NCI-H82 treated with DMSO at 0.1 percent for 48 hours (cell line): ENCODE measurements around the gene SGSM2.
A peak's percentile ranks its signal among the peaks of the same experiment; 100 is the strongest.
"Not testable (repeated sequence)": the region's sequence is repeated elsewhere in the genome, so short reads cannot be mapped to it uniquely, and the experiment has no call there.

Experiments
- DNase-seq: peaks from one replicate; lab custom pipeline; 2025; ENCODE audit not compliant: unreplicated experiment; lab: John Stamatoyannopoulos, UW

Gene SGSM2, protein sequence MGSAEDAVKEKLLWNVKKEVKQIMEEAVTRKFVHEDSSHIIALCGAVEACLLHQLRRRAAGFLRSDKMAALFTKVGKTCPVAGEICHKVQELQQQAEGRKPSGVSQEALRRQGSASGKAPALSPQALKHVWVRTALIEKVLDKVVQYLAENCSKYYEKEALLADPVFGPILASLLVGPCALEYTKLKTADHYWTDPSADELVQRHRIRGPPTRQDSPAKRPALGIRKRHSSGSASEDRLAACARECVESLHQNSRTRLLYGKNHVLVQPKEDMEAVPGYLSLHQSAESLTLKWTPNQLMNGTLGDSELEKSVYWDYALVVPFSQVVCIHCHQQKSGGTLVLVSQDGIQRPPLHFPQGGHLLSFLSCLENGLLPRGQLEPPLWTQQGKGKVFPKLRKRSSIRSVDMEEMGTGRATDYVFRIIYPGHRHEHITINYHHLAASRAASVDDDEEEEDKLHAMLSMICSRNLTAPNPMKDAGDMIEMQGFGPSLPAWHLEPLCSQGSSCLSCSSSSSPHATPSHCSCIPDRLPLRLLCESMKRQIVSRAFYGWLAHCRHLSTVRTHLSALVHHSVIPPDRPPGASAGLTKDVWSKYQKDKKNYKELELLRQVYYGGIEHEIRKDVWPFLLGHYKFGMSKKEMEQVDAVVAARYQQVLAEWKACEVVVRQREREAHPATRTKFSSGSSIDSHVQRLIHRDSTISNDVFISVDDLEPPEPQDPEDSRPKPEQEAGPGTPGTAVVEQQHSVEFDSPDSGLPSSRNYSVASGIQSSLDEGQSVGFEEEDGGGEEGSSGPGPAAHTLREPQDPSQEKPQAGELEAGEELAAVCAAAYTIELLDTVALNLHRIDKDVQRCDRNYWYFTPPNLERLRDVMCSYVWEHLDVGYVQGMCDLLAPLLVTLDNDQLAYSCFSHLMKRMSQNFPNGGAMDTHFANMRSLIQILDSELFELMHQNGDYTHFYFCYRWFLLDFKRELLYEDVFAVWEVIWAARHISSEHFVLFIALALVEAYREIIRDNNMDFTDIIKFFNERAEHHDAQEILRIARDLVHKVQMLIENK

DNA sequence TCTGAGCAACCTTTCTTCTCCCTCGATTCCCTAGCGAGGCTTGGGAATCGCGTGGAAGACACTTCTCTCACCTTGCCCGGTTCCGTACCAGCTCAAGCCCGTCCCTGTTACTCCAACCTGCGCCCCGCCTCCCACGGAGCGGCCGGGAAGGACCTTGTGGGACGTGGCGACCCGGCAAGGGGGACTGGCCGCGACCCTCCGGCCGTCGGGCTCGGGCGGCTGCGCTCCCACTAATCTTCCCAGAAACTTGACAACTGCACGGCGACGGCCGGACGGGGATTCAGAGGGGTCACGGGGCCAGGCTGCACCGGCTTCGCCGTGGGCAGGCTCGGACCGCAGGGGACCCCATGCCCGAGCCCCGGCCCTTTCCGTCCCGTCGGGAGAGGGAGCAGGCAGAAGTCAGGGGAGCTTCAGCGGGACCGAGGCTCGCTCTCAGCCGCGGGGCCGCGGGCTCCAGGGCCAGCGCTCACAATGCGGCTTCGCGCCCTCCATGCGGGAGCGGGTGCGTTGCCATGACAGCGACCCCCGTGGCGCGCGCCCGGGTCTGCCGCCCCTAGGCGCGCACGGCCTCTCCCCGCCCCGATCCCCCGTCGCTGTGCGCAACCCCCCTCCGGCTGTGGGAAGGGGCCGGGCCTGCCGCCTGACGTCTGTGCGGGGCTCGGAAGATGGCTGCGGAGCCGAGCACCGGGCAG is at the start of gene SGSM2:
SGSM2 (plus strand) TSS at position 650 of the 692 bp plus-strand sequence. CDS start 188 bp downstream, outside the sequence.
- peak; percentile 26 for DNase-seq

DNA sequence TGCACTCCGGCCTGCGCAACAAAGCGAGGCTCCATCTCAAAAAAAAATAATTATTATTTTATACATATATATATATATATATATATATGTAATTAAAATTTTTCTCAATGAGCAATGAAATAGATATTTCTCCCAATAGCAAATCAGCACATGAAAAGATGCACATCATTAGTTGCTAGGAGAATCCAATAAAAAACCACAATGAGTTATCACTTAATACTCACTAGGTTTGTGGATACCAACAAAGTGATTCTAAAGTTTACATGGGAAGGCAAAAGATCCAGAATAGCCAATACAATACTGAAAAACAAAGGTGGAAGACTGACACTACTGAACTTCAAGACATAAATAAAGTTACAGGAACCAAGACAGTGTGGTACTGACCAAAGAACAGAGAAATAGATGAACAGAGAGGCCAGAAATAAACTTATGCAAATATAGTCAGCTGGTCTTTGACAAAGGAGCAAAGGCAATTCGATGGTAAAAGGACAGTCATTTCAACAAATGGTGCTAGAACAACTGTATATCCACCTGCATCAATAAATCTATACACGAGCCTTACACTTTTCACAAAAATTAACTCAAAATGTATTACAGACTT is 47.3 kb upstream of the SGSM2 start:
- no peak for DNase-seq

DNA sequence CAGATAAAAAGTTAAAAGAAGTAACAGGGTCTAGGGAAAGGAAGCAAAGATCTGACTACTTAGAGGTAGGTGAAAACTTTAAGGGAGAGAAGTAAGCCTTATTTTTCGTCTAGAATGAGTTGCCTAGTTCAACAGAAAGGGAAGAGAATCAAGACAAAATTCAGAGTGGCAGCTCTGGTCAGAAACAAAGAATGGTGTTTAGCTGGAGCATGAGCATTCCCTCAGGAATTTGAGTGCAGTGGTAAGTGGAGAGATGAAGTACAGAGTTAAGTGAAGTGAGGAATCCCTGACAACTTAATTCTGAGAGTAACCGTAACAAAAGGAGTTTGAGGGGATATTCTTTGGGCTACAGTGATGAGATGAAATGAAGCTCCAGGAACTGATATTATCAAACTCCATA is 45.2 kb upstream of the SGSM2 start:
- no peak for DNase-seq

DNA sequence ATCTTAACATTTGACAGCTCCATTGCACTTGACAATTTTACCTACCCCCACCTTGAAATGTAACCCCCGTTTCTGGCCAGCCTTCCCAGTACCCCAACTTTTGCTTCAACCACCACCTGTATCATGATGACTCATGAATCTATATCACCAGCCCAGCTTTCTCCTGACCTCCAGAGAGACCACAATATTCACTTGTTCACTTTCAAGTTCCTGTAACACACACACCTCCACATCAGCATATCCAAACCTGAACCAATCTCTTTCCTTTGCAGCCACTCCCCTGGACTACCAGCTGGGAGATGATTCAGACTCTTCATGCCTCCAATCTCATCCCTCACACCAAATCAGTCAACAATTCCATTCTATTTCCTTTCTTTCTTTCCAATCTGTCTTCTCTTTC is 41.7 kb upstream of the SGSM2 start:
- DNase-seq = no peak

DNA sequence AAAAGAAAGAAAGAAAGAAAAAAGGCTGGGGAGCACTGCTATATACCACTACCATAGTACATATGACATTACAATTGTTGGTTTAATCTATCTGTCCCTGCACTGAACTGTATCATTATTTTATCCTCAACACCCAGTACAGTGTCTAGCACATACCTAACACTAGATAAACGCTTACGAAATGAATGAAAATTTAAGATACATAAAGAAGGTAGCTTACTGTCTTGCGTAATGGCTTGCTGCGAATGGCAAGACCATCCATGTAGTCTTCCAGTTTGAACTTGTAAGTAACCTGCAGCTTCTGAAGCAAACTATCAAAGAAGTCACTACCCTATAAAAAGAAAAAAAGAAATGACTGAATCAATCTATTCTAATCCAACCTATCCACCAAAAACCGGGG is 40.3 kb upstream of the SGSM2 start:
- no peak for DNase-seq

DNA sequence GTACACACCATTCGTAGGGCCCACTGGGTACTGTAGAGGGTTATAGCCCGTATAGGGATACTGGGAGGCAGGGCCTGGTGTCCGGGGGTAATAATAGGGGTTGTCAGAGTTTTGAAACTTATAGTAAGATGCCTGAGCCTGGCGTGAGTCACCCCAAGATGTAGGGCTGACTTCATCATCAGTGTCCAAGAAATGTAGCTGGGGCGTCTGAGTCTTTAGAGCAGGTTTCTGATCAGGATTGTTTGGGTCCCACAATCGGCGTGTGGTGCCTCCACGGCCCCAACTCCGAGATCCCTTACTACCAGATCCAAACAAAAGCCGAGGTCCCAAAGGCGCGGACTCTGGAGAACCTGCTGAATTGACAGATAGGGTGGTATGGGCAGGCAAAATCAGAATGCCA is 38.2 kb upstream of the SGSM2 start:
- no peak for DNase-seq

DNA sequence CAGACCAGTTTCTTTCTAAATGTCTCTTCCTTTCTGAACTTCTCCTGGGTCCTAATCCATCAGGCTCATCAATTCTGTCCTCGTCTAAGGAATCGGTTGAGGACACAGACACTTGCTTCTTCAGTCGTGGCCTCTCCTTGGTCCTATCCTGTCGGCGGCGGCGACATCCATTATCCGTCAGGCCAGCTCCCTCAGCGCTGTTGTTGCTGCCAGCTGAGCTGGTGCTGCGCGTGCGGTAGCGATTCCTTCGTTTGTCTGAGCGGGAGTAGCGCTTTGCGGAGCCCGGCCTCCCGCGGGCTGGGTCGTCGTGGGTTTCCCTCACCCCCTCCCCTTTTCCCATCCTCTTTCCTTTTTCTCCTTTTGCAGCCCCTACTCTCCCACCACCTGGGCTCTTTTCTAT is 37.5 kb upstream of the SGSM2 start:
- no peak for DNase-seq

DNA sequence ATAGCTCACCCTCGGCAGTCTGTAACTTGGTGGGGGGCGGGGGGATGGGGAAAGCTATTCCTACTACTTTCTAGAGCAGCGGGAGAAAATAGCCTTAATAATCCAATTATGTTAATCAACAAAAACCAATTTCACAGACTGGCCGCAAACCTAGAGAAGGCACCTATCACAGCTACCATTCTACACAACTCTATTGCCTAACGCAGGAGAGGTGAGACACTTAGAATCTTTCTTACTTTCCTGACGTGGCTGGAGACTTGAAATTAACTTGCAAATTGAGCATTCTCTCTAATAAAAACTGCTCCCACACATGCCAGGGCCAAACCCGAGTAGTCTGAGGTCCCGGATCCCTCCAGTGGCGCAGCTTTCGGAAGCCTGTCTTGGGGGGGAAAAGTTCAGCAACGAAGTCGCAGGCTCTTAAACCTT is 34.5 kb upstream of the SGSM2 start:
- peak; percentile 94 for DNase-seq

DNA sequence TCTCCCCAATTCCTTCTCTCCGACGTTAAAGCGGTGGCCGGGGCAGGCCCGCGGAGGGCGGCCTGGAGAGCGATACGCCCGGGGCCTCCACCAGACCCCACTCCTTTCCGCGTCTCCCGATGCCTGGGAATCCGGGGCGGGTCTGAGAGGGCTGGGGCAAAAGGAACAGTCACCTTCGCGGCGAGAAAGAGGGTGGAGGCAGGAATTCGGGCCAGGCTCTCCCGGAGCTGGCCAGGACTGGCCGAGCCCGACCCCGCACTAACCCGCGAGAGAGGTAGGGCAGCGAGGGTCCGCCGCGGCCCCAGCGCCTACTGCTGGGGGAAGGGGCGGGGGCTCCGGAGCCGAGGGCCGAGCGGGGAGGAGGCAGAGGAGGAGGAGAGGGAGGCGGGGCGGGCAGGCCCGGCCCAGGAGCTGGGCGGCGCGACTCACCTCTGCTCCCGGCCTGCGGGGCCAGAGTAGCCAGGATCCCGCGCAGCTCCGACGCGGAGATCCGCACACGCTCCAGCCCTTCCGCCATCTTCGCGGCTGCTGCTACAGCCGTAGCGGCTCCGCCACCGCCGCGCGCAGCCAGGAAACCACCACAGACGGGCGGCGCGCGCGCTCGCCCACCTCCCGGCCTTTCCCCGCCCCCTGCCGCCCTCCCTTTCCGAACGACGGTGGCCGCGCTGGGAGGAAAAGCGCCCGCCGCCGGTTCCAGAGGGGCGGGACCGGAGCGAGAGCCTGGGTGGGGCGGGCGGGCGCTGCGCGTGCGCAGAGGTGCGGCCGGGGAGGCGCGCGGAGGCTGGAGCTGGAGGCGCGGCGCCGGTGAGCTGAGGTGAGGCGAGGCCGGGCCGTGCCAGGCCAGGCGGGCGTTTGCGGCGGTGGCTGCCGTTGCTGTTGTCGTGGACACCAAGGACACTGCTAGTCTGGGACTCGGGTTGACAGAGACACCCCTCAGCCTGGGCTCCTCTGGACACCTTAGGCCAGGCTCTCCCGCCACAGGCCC is 33.8 kb upstream of the SGSM2 start, which contains the start of the genes SMG6 and SRR:
SMG6 (minus strand) TSS at position 582 of the 985 bp plus-strand sequence; CDS start at position 517, 65 bp downstream.
SRR (plus strand) TSS at position 747 of the 985 bp plus-strand sequence. CDS start 11,611 bp downstream, outside the sequence.
- DNase-seq = peak; percentile 84

DNA sequence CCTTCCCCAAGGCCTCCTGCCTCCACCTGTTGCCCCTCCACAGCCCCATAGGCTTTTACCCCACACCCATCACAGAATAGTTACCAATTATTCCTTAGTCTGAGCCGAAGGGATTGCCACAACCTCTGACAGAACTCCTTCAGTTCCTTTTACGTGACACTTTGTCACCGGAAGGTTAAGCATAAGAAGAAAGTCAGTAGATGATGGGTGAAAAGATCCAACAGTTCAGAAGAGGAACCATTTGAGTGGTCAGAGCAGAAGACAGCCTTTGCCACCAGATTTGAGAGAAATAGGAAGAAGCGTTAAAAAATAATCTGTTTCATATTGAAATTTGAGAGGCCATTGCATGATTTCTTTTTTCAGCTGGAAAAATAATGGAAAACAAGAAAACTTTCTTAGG is 32.4 kb upstream of the SGSM2 start:
- DNase-seq = no peak

DNA sequence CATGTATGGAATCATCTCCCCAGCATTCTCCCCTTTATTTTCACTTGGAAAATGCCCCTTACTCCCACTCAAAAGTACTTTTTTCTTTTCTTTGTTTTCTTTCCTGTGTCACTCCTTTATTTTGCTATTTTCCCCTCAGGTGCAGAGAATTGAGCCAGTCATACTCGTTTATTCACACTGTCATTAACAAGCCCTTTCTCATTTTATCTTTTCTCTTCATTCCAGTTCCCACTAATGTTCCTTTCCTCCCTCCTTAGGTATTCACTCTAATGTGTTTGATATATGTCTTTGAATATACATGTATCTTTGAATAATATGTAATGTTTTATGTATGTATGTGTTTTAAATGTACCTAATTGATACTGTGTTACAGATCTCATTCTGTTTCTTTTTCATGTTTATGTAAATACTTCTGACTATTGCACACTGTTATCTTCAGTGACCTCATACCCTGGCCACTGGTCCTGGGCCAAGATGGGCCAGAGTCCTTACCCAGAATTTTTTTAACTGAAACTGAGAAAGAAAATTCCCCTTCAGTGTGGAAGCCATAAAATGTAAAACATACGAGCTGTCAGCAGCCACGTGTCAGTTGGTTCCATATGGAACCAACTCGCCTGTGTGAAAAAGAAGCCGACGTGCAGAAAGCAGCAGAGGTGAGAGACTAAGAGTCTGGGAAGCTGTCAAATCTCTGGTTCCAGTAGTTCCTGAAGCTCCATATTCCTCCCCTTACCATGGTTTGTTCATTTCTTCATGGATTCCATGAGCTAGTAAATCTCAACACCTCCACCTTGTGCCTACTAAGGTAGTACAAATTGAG is 27.8 kb upstream of the SGSM2 start:
- DNase-seq = no peak

DNA sequence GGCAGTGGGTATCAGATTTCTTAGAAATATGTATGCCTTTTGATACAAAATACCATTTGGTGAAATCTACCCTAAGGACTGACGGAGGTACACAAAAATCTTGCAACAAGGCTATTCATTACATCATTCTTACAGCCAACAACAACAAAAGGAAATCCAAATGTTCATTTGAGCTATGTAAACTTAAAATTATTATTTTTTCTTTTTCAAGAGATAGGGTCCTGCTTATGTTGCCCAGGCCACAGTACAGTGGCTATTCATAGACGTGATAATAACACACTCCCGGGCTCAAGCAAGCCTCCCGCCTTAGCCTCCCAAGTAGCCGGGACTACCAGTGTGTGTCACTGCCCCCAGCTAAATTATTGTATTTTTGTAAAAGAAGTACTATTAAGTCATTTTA is 24.6 kb upstream of the SGSM2 start:
- DNase-seq = no peak

DNA sequence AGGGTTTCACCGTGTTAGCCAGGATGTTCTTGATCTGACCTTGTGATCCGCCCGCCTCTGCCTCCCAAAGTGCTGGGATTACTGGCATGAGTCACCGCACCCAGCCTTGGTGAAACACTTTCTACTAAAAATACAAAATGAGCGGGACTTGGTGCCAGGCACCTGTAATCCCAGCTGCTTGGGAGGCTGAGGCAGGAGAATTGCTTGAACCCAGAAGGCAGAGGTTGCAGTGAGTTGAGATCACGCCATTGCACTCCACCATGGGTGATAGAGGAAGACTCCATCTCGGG is 20.4 kb upstream of the SGSM2 start:
- DNase-seq = not testable (repeated sequence)

DNA sequence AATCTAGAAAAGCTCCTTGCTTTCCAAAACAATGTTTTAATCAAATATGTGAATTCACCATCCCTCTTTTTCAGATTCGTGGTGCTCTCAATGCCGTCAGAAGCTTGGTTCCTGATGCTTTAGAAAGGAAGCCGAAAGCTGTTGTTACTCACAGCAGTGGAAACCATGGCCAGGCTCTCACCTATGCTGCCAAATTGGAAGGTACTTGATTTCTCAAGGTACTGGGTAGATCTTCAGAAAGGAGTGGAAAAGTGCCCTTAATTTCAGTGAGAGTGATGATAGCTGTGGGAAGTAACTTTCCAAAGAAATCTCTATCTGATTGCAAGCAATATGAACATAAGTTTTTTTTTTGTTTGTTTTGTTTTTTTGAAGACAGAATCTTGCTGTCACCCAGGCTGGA is 19.5 kb upstream of the SGSM2 start:
- no peak for DNase-seq

DNA sequence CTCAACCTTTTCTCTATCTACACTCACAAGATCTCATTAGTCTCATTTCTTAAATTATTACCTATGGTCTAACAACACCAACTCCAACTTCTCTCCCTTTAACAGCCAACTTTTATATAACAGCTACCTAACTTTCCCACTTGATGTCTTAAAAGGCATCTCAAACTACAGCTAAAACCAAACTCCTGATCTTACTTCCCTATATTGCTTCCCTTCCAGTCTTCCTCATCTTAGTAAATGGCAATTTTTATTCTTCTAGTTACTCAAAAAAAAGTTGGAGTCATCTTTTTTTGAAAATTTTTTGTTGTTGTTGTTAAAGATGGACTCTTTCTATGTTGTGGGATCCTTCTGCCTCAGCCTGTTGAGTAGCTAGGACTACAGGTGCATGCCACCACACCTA is 18.2 kb upstream of the SGSM2 start:
- DNase-seq = no peak

DNA sequence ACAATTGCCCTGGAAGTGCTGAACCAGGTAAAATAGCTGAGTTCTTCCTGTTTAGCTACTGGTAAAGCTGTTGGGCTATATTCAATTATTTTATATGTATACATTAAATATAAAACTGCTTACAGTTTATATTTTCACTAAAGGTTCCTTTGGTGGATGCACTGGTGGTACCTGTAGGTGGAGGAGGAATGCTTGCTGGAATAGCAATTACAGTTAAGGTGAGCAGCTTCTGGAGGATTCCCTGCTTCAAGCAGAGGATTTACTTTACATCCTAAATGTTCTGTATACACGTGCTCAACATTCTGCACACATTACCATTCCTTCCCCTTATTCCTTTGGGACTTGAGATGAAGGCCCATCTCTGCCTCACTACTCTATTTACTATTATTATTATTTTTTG is 15.9 kb upstream of the SGSM2 start:
- no peak for DNase-seq

DNA sequence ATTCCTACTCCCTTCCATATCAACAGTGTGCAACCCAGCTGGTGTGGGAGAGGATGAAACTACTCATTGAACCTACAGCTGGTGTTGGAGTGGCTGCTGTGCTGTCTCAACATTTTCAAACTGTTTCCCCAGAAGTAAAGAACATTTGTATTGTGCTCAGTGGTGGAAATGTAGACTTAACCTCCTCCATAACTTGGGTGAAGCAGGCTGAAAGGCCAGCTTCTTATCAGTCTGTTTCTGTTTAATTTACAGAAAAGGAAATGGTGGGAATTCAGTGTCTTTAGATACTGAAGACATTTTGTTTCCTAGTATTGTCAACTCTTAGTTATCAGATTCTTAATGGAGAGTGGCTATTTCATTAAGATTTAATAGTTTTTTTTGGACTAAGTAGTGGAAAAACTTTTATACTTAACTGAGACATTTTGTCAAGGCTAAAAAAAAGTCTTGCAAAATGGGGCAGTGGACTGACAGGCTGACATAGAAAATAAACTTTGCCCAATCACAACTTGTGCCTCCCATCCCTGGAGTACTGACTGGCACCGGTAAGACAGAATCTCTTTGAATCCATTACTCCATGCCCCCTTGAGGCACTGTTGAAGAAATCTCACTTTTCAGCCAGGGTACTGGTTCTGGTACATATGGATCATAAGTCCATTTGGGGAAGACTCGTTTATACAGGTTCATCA is 13.5 kb upstream of the SGSM2 start:
- DNase-seq = no peak

DNA sequence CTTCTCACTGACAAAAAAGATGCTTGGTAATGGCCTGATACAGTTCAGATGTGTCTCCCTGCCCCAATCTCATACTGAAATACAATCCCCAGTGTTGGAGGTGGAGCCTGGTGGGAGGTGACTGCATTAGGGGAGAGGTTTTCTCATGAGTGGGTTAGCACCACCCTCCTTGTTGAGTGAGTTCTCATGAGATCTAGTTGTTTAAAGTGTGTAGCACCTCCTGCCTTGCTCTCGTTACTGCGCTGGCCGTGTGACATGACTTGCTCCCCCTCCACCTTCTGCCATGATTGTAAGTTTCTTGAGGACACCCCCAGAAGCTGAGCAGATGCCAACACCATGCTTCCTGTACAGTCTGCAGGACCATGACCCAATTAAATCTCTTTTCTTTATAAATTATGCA is 6.0 kb upstream of the SGSM2 start:
- no peak for DNase-seq
